ENCODE results near the gene SGK1.

Gene SGK1

GRCh38 chr6:134253681-134254080 lies 64.2 kb downstream of the SGK1 start:
- peaks cover 20% of the 10 kb centered on the region for H3K4me1 ChIP-seq (ENCODE audit: low read length)
- no peaks in the 10 kb centered on the region for H4K20me1 ChIP-seq (ENCODE audit: insufficient read depth, low read length)
- H3K79me2 ChIP-seq (ENCODE audit: low read length) = no peaks in the 10 kb centered on the region
- no peaks in the 10 kb centered on the region for H3K36me3 ChIP-seq (replicated peaks; ENCODE audit: low read depth, low read length)
- H3K27me3 ChIP-seq (ENCODE audit: low read depth, low read length) = no peaks in the 10 kb centered on the region
- H3K27ac ChIP-seq (ENCODE audit: low read length) = no peak overlapping the region
- no peak overlapping the region for H3K4me3 ChIP-seq (ENCODE audit: low read length)
- no peak overlapping the region for H2AFZ ChIP-seq (ENCODE audit: low read depth, low read length)
- H3K9ac ChIP-seq (ENCODE audit: low read length) = no peak overlapping the region
- no peaks in the 10 kb centered on the region for H3K9me3 ChIP-seq (ENCODE audit: insufficient read depth, low read length)
- H3K4me2 ChIP-seq (ENCODE audit: low read length) = no peak overlapping the region
- TF ChIP-seq CTCF (IDR thresholded peaks at IDR 0.05; ENCODE audit: low read depth, low read length) (no peak), EZH2phosphoT487 (IDR thresholded peaks at IDR 0.05; ENCODE audit: low read depth) (no peak)

GRCh38 chr6:134251320-134251719 lies 66.6 kb downstream of the SGK1 start:
- H3K4me2 ChIP-seq (ENCODE audit: low read length) = no peak overlapping the region
- TF ChIP-seq CTCF (IDR thresholded peaks at IDR 0.05; ENCODE audit: low read depth, low read length) (no peak), EZH2phosphoT487 (IDR thresholded peaks at IDR 0.05; ENCODE audit: low read depth) (no peak)

GRCh38 chr6:134250776-134251175 lies 67.1 kb downstream of the SGK1 start:
- Histone ChIP-seq H2AFZ (ENCODE audit: low read depth, low read length) (no peak overlapping the region), H3K4me2 (ENCODE audit: low read length) (no peak overlapping the region), H3K27me3 (ENCODE audit: low read depth, low read length) (no peaks in the 10 kb centered on the region), H3K9ac (ENCODE audit: low read length) (no peak overlapping the region), H3K27ac (ENCODE audit: low read length) (no peak overlapping the region), H4K20me1 (ENCODE audit: insufficient read depth, low read length) (no peaks in the 10 kb centered on the region), H3K4me3 (ENCODE audit: low read length) (no peak overlapping the region), H3K79me2 (ENCODE audit: low read length) (no peaks in the 10 kb centered on the region), H3K4me1 (ENCODE audit: low read length) (peaks cover 44% of the 10 kb centered on the region), H3K9me3 (ENCODE audit: insufficient read depth, low read length) (no peaks in the 10 kb centered on the region), H3K36me3 (replicated peaks; ENCODE audit: low read depth, low read length) (no peaks in the 10 kb centered on the region)
- TF ChIP-seq EZH2phosphoT487 (IDR thresholded peaks at IDR 0.05; ENCODE audit: low read depth) = no peak
- TF ChIP-seq CTCF (IDR thresholded peaks at IDR 0.05; ENCODE audit: low read depth, low read length) = no peak

More at GRCh38 chr6:134251320-134251719, 66.6 kb downstream of the SGK1 start:
- H3K79me2 ChIP-seq (ENCODE audit: low read length) = no peaks in the 10 kb centered on the region
- no peak overlapping the region for H3K9ac ChIP-seq (ENCODE audit: low read length)
- no peak overlapping the region for H2AFZ ChIP-seq (ENCODE audit: low read depth, low read length)
- no peak overlapping the region for H3K27ac ChIP-seq (ENCODE audit: low read length)
- H3K9me3 ChIP-seq (ENCODE audit: insufficient read depth, low read length) = no peaks in the 10 kb centered on the region
- no peak overlapping the region for H3K4me3 ChIP-seq (ENCODE audit: low read length)
- H3K4me1 ChIP-seq (ENCODE audit: low read length) = peaks cover 39% of the 10 kb centered on the region
- H3K27me3 ChIP-seq (ENCODE audit: low read depth, low read length) = no peaks in the 10 kb centered on the region
- no peaks in the 10 kb centered on the region for H3K36me3 ChIP-seq (replicated peaks; ENCODE audit: low read depth, low read length)
- no peaks in the 10 kb centered on the region for H4K20me1 ChIP-seq (ENCODE audit: insufficient read depth, low read length)

- Histone ChIP-seq H3K27ac (ENCODE audit: low read length) (peak overlapping the region; percentile 98; the same call in 1 of the 2 replicates), H3K4me2 (ENCODE audit: low read length) (peak overlapping the region; percentile 57), H3K27me3 (ENCODE audit: low read depth, low read length) (no peaks in the 10 kb centered on the region), H2AFZ (ENCODE audit: low read depth, low read length) (peak overlapping the region; percentile 9; the same call in 1 of the 2 replicates), H4K20me1 (ENCODE audit: insufficient read depth, low read length) (no peaks in the 10 kb centered on the region), H3K36me3 (replicated peaks; ENCODE audit: low read depth, low read length) (no peaks in the 10 kb centered on the region), H3K4me1 (ENCODE audit: low read length) (peaks cover 52% of the 10 kb centered on the region), H3K79me2 (ENCODE audit: low read length) (no peaks in the 10 kb centered on the region), H3K4me3 (ENCODE audit: low read length) (no peak overlapping the region), H3K9me3 (ENCODE audit: insufficient read depth, low read length) (no peaks in the 10 kb centered on the region), H3K9ac (ENCODE audit: low read length) (peak overlapping the region; percentile 81; the same call in 1 of the 2 replicates)
- no peak for TF ChIP-seq EZH2phosphoT487 (IDR thresholded peaks at IDR 0.05; ENCODE audit: low read depth)
Measured at GRCh38 chr6:134249759-134250602, 67.9 kb downstream of the SGK1 start.
